DMS114 treated with DMSO at 0.1 percent for 48 hours (cell line): ENCODE measurements around the gene ONECUT2.

ENCODE experiments used
- DNase-seq: peaks from one replicate; lab custom pipeline; 2025; ENCODE audit not compliant: unreplicated experiment; lab: John Stamatoyannopoulos, UW

Gene ONECUT2

DNA sequence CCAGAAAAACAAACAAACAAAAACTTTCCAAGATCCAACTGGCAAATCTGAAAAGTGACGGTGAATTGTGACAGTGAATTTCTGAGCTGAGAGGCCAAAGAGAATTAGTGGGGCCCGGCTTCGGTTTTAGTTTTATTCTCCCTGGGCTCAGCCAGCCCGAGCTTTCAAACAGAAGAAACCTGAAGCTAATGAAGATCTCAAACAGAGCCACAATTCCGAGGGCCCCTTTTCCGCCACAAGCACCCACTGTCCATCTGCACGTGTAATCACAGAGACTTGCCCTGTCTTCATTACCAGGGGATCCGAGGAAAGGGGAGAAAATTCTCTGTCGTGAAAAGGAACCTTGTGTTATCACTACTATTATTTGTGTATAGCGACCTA is 4.2 kb upstream of the ONECUT2 start:
- DNase-seq: no peak

DNA sequence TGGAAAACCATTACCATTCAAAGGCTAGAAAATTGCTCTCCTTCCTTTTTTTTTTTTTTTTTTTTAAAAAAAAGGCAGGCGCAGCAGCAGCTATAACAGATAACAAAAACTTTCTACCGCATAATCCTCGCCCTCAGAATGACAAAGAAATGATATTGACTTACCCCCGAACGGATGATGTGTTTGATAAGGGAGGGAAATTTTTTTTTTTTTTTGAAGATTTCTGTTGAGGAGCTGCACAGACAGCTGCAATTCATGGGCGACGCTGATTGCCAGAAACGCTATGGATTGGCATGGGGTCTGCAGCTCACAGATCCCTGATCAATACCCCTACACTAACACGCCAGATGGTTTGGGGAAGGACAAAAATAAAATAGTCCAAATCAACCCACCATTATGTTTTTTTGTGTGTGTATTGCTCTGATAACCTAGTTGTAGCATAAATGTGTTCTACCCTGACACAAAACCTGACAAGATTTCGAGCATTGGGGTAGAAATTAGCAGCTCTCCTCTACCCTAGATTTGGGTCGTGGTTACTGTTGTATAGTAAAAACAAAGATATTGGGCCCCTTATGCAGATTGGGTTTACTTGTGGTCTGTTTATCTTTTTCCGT is 3.6 kb upstream of the ONECUT2 start:
- DNase-seq: no peak

DNA sequence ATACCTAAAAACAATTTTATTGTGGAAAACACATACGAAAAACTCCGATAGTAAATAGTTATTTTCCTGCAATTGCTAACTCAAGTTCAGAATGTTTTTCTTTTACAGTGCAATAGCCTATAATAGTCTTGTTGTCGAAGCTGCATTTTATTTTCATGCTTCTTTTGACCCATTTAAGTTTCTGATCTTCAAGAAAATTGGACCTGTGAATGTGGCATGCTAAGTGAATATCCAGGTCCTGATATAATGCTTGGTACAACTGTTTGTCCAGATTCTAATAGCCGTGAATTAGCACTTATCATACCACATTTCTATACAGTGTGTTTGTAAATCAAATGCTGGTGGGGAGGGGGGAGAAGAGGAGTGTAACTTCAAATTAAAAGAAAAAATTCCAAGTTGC is 3.0 kb upstream of the ONECUT2 start:
- DNase-seq: no peak

DNA sequence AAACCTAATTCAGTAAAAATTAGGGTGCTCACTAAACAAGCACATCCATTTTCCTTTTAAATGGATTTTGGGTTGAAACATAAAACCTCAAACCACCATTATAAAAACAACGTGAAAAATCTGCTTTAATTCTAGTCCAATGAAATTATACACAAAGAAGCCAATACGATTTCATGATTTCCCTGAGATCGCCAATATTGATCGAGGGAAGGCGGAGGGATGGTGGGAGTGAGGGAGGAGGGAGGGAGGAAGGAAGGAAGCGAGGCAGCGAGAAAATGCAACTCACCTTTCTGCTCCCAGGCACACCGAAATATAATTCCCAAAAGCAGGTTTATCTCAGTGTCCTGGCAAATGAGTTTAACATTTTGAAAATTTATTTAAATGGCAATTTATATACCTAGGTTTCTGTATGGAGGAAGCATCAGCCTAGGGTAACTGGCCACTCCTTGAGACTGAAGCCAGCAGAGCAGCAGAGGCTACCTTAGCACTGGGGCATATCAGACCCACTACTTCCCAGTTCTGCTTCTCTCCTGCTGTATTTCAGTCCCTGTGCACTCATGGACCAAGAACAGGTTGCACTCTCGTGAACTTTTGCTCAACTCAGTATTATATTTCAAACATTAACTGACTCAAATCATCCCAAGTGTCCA is 2.3 kb upstream of the ONECUT2 start:
- no peak for DNase-seq

DNA sequence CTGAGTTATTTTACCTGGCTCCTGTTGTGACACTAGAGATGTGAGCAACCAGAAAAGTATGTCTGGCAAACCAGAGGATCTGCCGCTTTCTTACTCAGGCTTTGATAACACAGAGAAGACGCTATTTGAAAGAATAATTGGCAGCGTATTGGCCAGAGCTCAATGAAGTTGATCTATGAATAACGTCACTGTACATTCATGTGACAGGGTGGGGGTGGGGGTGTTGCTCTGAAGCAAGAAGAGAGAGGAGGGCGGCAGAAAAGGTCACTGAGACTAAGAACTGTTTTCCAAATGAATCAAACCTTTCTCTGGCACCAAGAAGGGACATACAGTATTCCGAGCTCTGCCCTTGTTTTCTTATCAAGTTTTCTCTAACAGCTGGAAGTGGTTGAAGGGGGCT is 1.7 kb upstream of the ONECUT2 start:
- DNase-seq: no peak

DNA sequence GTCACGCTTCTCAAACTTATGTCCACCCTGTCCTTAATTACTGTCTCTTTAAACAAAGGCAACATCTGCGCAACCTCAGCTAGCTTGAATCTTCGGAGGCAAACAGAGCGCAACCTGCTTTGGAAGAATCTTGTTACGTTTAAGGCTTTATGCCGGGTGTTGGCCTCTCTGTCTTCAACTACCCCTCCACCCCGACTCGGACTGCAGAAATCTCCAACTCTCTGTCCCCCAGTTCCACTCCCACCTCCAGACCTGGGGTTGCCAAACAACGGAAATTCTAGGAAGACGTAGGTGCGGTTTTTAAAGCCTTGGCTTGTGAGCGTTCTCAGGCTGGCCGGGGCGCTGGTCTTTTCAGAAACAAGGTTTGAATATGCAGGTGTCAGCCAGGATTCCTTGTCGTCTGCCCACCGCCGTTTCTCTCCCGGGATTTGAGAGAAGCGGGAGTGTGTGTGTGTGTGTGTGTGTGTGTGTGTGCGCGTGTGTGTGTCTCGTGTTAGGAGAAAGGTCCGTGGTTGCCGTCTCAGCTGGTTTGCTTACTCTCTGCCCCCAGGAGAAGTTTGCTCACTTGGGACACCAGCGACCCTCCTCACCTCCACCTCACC is 1.1 kb upstream of the ONECUT2 start:
- DNase-seq: no peak

DNA sequence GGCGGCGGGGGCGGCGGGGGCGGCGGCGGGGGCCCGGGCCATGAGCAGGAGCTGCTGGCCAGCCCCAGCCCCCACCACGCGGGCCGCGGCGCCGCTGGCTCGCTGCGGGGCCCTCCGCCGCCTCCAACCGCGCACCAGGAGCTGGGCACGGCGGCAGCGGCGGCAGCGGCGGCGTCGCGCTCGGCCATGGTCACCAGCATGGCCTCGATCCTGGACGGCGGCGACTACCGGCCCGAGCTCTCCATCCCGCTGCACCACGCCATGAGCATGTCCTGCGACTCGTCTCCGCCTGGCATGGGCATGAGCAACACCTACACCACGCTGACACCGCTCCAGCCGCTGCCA is 644 bp downstream of the ONECUT2 start:
- DNase-seq: no peak

DNA sequence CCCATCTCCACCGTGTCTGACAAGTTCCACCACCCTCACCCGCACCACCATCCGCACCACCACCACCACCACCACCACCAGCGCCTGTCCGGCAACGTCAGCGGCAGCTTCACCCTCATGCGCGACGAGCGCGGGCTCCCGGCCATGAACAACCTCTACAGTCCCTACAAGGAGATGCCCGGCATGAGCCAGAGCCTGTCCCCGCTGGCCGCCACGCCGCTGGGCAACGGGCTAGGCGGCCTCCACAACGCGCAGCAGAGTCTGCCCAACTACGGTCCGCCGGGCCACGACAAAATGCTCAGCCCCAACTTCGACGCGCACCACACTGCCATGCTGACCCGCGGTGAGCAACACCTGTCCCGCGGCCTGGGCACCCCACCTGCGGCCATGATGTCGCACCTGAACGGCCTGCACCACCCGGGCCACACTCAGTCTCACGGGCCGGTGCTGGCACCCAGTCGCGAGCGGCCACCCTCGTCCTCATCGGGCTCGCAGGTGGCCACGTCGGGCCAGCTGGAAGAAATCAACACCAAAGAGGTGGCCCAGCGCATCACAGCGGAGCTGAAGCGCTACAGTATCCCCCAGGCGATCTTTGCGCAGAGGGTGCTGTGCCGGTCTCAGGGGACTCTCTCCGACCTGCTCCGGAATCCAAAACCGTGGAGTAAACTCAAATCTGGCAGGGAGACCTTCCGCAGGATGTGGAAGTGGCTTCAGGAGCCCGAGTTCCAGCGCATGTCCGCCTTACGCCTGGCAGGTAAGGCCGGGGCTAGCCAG is 1.2 kb downstream of the ONECUT2 start:
- no peak for DNase-seq

DNA sequence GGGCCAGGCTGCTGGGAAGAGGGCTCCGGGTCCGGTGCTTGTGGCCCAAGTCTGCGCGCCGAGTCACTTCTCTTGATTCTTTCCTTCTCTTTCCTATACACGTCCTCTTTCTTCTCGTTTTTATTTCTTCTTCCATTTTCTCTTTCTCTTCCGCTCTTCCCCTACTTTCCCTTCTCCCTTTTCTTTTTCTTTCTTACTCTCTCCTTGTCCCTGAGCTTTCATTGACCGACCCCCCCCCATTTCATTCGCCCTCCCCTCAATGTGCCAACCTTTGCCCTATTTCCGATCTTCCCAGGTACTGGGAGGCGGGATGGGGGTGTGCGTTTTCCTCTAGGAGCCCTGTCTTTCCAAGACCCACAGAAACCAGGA is 1.8 kb downstream of the ONECUT2 start:
- no peak for DNase-seq

DNA sequence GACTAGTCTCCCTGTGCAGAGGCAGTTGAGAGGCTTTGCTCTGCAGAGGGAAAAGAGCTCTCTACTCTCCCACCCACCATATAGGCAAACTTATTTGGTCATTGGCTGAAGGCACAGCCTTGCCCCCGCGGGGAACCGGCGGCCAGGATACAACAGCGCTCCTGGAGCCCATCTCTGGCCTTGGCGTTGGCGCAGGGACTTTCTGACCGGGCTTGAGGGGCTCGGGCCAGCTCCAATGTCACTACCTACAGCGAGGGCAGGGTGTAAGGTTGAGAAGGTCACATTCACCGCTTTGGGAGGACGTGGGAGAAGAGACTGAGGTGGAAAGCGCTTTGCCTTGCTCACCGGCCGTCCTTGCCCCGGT is 2.2 kb downstream of the ONECUT2 start:
- DNase-seq: no peak

DNA sequence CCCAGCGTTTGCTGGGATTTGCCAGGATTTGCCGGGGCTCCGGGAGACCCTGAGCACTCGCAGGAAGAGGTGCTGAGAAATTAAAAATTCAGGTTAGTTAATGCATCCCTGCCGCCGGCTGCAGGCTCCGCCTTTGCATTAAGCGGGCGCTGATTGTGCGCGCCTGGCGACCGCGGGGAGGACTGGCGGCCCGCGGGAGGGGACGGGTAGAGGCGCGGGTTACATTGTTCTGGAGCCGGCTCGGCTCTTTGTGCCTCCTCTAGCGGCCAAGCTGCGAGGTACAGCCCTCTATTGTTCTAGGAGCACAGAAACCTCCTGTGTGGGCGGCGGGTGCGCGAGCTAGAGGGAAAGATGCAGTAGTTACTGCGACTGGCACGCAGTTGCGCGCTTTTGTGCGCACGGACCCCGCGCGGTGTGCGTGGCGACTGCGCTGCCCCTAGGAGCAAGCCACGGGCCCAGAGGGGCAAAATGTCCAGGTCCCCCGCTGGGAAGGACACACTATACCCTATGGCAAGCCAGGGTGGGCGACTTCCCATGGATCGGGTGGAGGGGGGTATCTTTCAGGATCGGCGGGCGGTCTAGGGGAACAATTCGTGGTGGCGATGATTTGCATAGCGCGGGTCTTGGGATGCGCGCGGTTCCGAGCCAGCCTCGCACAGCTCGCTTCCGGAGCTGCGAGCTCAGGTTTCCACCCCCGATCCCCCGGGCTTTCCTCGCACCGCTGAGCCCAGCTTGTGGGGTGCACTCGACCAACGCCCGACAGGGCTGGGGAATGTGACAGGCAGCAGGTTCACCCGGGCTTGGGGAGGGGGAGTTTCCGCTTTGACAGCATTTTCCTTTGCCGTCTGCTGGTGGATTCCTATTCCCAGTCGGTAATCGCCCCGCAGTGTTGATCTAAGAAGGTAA is 2.8 kb downstream of the ONECUT2 start:
- peak; percentile 71 for DNase-seq

DNA sequence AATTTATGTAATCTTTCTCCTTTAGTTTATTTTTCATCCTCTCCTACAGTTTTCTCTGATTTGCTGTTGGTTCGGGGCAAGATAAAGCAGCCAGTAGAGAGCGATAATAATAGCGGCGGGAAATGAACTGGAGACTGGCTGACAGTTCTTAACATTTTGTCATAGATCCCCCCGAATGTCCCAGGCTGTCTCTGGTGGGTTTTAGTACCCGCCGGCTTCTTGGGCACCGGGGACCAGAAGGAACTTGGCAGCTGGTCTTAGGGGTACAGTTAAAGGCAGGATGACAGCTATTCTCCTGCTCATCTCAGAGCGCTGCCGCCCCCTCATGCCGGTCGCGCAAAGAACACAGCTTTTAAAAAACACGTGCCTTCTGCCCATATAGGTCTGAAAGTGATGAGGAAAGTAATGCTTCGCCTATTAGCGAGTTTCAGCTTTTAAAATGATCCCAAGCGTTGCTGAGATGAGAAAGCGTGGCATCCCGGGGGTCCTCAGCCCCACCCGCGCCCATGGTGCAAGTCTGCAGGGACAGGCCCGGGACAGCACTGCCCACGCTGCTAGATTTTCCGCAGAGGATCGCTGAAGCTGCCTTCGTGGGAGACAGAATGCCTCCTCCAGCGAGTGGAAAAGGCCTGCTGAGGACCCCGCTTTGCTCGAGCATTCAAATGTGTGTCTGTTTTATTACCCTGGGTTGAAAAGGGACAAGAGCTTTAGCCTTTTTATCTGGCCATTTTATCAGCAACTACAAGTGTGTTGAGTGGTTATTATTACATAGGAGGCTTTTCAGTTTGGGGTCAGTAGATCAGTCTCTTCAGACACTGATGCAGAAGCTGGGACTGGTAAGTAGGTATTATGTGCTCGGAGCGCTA is 3.8 kb downstream of the ONECUT2 start:
- DNase-seq: peak; percentile 41

DNA sequence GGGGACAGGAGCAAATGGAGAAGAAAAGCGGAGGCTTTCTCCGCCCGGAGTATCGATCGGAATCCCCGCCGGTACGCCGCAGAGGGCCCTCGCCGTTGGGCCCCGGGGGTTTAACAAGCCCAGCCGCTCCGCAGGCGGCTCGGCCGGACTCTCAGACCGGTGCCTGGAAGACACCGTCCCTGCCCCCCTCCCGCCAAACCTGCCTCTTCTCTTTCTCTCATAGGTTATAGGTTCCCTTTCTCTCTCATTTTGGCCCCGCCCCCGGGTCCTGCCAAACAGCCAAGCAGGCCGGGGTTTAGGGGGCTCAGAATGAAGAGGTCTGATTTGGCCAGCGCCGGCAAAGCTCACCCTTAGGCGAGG is 4.4 kb downstream of the ONECUT2 start:
- DNase-seq: no peak

DNA sequence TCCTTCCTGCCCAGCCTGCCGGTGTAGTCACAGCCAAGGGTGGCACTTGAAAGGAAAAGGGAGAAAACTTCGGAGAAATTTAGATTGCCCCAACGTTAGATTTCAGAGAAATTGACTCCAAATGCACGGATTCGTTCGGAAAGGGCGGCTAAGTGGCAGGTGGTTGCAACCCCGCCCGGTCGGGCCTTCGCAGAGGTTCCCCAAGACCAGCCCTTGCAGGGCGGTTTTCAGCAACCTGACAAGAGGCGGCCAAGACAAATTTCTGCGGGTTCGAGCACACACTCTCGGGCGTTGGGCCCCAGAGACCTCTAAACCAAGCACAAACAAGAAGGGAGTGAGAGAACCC is 4.8 kb downstream of the ONECUT2 start:
- DNase-seq: no peak

DNA sequence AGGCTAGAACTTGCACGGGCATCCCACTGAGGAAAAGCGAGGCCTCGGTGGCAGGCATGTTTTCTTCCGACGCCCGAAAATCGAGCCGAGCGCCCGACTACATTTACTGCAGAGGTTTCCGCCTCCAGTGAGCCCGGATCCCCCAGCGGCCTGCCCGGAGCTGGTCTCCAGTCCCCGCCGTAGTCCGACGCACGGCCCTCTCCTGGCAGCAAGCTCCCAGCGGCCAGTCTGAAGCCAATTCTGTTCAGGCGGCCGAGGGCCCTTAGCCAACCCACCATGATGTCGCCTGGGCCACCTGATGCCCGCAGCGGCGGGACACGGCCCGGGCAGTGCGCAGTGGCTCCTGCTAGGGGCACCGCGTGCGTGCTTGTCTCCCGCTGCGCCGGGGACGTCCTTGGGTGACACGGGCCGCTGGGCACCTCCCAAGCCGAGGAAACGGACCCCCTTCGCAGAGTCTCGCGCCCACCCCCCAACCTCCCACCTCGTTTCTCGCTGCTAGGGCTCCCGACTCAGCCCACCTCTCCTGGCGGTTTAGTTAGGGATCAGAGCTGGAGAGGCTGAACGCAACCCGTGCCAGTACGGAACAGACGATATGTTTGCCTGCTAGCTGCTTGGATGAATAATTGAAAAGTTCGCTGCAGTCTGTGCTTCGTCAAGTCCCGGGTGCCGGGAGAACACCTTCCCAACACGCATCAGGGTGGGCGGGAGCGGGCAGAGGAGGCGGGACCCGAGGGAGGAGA is 5.3 kb downstream of the ONECUT2 start:
- no peak for DNase-seq

DNA sequence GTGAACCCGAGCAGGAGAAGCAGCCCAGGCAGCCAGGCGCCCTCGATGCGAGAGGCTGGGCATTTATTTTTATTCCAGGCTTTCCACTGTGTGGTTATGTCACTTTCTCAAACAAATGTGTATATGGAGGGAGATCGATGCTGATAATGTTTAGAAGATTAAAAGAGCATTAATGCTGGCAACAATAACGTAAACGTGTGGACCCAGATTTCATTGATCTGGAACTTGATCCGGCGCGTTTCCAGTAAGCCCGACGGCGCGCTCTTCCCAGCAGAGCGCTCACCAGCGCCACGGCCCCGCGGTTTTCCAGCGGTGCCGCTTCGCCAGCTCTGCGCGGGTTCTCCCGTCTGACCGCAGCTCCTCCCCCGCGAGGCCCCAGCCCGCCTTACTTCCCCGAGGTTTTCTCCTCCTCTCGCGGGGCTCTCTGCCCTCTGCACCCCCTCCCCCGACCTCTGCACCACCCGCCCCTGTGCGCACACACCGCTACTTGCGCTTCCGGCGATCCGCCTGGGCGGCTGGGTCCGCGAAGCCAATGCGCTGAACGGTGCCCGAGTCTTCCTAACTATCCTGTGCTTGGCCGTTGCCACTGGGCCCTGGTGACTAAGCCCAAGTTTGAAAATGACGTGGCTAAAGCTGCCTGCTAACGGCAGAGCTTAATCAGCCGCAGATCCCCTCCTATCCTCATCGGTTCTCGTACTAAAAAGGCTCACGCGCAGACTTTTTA is 6.1 kb downstream of the ONECUT2 start:
- DNase-seq: no peak

DNA sequence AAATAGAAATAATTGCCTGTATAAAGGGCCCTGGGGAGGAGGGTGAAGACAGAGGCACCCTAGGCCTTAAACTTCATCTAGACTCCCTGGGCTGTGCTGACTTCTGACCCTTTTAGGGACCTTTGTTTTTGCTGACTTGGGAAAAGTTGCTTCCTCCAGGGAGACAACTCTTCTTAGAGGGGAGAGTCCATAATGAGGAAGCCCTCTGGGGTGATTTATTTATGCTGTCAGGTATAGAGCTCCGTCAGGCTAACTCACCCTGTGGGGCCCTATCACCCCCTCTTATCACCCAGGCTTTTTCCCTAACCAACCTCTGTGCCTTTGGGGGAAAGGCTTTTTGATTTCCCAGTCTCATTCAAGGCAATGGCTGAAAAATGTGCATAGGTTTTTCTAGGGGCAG is 8.1 kb downstream of the ONECUT2 start:
- DNase-seq: no peak

DNA sequence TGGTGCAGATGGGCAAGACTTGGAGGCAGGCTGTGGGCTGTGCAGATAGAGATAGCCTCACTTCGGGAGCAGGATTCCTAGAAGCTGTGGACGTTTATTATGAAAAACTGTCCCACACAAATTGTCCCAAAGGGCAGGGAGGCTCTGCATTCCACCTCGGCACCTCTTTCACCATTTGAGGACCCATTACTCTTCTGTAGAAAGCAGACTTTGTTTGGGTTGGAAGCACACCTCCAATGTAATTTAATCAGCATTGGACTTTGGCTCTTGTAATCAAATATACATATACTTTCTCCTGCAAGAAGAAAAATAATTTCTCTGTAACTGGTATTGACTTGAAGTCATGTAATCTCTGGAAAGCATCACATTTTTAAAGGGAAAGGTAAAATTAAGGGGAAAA is 8.5 kb downstream of the ONECUT2 start:
- DNase-seq: no peak

DNA sequence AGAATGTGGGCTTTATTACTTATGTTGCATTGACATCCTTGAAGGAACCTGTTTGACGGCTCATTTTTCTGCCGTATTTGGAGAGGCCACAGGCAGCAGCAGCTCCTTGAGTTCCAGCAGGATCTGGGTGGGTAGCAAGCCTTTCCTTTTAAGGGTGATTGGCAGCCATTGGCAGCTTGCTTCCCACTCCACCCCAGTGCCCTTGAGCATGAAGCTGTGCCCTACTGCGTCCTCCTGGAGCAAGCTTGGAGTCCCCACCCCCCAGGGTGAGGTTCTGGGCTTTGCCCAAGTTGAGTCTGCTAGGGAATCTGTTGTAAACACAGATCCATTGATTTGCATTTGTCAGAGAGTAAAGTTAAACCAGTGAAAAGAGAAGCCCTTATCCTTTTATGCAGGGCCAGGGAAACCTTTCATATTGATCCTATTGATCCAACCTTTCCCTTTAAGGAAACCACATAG is 9.2 kb downstream of the ONECUT2 start:
- DNase-seq: no peak
